HG03095 (cell line): Measurements from ENCODE around the gene XPR1.
"Not testable (repeated sequence)": the region's sequence is repeated elsewhere in the genome, so short reads cannot be mapped to it uniquely, and the experiment has no call there.

ENCODE experiments used
- ATAC-seq: cut with Tn5 transposase; IDR thresholded peaks from one replicate; pipeline ENCODE4 v1.9.1; 2021; ENCODE audit warnings: moderate library complexity; ENCODE audit not compliant: unreplicated experiment

Gene XPR1

GRCh38 chr1:180777072-180777689 is 145.4 kb downstream of the XPR1 start:
- no peak for ATAC-seq

DNA sequence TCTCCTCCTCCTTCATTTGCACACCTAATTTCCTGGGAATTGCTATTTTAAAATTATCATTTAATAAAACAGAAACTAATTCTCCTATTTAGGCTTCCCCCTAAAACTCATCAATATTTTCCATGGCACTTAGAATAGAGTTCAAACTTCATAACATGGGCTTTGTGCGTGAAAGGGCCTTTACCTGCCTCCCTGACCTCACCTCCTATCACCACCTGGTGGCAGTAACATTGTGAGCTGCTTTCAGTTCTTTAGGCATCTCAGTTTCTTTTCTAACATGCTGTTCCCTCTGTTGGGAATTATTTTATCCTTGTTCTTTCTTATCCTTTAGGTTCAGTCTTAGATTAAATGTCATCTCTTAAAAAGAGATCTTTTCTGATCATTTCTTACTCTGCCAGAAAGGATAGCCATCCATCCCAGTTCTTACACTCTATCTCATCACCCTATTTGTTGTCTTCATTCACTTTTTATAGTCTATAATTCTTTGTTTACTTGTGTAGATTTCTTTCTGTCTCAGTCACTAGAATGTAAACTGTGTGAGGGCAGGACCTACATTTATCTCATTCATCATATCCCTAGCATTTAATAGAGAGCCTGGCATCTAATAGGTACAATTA is 147.1 kb downstream of the XPR1 start:
- no peak for ATAC-seq

DNA sequence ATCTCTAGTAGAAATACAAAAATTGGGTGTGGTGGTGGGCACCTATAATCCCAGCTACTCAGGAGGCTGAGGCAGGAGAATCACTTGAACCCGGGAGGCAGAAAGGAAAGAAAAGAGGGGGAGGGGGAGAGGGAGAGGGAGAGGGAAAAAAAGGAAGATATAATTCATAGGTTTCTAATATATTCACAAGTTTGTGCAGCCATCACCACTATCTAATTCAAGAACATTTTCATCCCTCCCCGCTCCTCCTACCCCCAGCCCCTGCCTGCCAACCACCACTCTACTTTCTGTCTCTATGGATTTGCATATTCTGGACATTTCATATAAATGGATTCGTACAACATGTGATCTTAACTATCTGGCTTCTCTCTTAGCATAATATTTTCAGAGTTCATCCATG is 147.8 kb downstream of the XPR1 start:
- no peak for ATAC-seq

DNA sequence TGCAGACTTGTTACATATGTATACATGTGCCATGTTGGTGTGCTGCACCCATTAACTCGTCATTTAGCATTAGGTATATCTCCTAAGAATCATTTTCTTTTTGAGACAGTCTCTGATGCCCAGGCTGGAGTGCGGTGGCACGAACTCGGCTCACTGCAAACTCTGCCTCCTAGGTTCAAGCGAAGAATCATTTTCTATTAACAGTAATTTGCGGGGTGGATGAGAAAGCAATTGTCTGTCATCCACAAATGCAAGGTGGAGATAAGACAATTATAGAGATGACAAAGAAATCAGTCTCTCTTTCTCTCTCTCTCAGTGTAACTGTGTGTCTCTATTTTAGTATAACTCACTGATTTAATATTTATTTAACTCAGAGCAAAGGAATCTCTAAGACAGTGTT is 149.9 kb downstream of the XPR1 start:
- ATAC-seq = no peak

GRCh38 chr1:180785291-180785690 is 153.5 kb downstream of the XPR1 start:
- no peak for ATAC-seq

DNA sequence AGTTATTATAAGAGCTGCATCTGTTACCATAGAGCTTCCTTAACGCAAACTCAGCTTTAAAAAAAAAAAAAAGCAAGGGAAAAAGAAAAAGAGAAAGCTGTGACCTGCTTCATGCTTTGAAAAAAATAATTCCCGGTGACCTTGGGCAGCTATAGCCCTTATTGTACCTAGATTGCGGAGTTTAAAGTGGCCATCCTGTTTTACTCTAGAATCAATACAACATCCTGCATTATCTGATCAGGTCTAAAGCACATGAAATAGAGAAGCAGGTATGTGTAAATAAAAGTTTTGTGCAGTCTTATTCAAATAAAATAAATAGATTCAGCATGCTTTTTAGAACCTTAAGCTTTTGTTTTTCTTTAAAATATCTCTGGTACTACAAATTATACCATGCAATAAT is 154.1 kb downstream of the XPR1 start:
- ATAC-seq = no peak

DNA sequence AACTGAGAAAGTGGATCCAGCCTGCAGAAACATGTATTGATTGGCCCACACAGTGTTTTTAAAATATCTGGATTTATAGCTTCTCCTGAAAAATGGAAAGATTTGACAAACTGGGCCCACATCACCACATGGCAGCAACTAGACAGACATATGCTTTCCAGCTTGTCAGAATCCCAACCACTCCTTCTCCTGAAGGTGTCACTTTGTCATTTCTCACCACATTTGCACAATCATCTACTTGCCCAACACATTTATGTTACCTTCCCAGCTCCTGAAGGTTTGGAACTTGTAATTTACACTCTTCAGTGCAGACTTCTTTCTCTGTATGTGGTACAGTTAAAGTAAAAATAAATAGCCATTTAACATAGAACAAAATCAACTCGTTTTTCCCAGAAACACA is 154.8 kb downstream of the XPR1 start:
- ATAC-seq = no peak

- no peak for ATAC-seq
These were observed 155.9 kb downstream of the XPR1 start for GRCh38 chr1:180787628-180788307.

DNA sequence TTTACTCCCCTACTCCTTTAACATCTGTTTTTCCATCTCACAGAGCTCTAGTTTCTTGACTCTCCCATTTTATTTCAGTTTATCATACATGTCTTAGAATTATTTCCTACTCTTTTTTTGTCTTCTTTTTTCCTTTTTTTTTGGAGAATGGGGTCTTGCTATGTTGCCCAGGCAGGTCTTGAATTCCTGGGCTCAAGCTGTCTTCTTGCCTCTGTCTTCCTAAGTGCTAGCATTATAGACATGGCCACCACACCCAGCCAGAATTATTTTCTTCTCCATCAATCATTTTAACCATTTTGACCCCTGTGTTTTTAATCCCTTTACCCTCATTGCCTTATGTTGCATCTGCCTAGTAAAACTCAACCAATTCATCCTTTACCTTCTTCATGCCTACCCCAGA is 157.6 kb downstream of the XPR1 start:
- ATAC-seq = no peak

DNA sequence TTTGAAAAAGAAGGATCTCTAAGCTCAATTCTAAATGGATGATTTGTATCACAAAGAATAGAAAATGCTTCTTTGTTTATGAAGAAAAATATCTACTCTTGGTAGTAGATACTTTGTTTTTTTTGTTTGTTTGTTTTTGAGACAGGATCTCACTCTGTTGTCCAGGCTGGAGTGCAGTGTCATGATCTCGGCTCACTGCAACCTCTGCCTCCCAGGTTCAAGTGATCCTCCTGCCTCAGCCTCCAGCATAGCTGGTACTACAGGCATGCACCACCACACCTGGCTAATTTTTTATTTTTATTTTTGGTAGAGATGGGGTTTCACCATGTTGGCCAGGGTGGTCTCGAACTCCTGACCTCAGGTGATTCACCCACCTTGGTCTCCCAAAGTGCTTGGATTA is 159.3 kb downstream of the XPR1 start:
- not testable (repeated sequence) for ATAC-seq

GRCh38 chr1:180791806-180792205 is 160.0 kb downstream of the XPR1 start:
- no peak for ATAC-seq

DNA sequence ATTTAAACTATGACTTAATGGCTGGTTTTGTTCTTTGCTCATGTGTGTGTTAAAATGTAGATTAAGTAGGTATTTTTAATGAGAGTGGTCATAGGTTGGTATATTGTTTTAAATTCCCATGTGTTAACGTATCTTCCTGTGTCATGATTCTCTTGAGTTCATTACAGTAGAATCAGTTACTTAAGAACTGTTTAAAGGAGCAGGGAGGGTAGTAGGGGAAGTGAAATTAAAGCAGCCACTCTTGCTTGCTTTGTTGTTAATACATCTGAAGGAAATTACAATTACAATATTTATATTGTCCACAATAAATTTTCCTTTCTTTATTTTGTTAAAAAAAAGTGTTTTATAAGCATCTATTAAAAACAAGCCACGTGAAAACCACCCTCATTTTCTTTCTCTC is 161.6 kb downstream of the XPR1 start:
- ATAC-seq = no peak

DNA sequence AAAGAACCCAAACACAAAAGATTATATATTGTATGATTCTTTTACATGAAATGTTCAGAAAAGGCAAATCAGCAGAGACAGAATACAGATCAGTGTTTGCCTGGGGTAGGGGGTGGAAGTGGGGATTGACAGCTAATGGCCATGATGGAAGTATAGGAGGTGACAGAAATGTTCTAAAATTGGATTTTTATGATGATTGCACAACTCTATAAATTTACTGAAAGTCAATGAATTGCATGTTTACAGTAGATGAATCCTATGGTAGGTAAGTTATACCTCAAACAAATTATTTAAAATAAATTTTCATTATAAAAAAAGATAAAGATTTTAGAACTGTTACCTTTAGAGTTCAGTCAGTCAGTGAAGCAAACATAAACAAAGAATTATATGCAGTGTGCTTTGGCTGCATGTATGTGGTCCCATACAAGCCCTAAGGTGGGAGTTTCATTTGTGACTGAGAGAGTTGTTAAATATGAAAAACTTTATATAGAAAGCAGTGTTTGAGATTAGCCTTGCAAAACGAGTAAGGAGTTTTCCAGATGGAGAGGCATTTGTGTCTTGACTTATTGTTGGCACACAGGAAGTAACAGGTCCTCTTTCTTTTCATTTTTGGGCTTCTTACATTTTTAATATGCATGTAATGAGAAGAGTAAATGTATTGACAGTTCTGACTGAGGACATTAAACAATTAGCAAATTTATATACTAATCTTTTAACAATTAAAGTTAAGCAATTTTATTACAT is 165.2 kb downstream of the XPR1 start:
- no peak for ATAC-seq

DNA sequence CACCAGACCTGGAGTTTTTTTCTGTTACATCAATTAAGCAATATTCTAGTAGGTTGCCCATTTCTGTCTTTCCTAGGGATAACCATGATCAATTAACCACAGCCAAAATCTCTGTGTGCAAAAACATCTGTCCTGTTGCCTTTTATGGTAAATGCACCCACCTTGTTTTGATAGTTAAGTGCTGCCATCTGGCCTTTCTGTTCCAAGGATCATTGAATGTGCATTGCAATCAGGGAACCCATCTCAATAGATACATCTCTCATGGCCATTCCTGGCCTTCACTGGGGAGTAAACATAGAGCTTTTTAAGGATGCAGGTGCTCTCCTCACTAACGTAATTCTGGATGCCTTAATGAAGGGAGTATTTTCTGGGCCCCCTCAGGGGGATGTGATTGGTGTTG is 169.1 kb downstream of the XPR1 start:
- no peak for ATAC-seq

GRCh38 chr1:180802813-180803212 is 171.0 kb downstream of the XPR1 start:
- ATAC-seq = no peak

- peak; percentile 80 for ATAC-seq
These were observed 173.5 kb downstream of the XPR1 start for GRCh38 chr1:180805316-180805715.

DNA sequence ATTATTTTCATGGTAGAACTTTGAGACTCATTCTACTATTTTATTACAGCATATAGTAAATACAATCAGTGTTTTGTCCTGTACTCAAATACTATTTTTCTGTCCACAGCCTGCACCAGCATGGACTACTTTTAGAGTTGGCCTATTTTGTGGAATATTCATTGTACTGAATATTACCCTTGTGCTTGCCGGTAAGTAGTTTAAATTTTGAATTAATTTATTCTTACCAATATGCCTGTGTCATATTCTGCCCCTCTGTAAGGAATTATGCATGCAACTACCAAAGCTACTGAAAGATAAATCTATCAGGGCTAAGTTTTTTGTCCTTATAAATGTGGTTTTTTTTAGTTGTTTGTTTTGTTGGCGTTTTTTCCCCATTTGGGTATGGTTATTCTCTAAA is 179.5 kb downstream of the XPR1 start:
- no peak for ATAC-seq

DNA sequence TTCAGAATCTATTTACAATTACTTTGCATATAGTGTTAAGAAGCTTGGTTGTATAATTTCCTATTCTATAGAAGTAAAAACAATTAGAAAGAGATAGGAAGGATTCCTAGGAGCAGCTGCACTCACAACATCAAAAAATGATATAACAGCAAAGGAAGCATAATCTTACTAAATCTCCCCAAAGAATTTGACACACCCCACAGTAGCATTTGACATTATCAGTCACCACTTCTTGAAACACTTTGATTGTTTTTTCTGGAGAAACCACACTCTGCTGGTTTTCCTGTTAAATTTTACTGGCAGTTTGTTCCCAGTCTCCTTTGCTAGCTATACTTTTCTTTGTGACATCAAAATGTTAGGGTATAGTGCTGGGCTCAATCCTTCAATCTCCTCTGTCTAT is 180.1 kb downstream of the XPR1 start:
- ATAC-seq = no peak

- ATAC-seq = no peak
These were observed 182.4 kb downstream of the XPR1 start for GRCh38 chr1:180814258-180814657.

GRCh38 chr1:180815188-180815587 is 183.4 kb downstream of the XPR1 start:
- ATAC-seq = no peak

DNA sequence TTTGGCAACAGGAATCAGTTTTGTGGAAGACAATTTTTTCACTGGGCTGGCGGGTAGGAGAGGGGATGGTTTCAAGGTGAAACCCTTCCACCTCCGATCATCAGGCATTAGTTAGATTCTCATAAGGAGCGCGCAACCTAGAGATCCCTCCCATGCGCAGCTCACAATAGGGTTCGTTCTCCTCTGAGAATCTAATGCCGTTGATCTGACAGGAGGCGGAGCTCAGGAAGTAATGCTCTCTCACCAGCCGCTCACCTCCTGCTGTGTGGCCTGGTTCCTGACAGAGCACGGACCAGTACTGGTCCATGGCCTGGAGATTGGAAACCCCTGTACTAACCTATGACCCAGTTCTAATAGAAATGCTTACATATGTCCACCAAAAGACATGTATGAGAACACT is 184.3 kb downstream of the XPR1 start:
- no peak for ATAC-seq

- ATAC-seq = no peak
These were observed 190.1 kb downstream of the XPR1 start for GRCh38 chr1:180821970-180822369.
